Embryonic facial prominence (tissue), 1 donor: Measurements from ENCODE around the gene RAD1.
A peak's percentile ranks its signal among the peaks of the same experiment; 100 is the strongest.
"Not testable (repeated sequence)": the region's sequence is repeated elsewhere in the genome, so short reads cannot be mapped to it uniquely, and the experiment has no call there.

ENCODE experiments used
- DNase-seq: peaks from one replicate; pipeline ENCODE4 v3.0.0-alpha.2; 2016; ENCODE audit errors: extremely low spot score

Gene RAD1

GRCh38 chr5:34915139-34915855, at the start of gene RAD1, which contains the start of gene BRIX1:
TSS of gene RAD1 (minus strand) at chr5:34915504. CDS start at chr5:34914892, 612 bp downstream.
TSS of gene BRIX1 (plus strand) at chr5:34915711. CDS start at chr5:34915739, 28 bp downstream.
- DNase-seq: peak; percentile 97

GRCh38 chr5:34959323-34959722, 44.0 kb upstream of the RAD1 start:
- no peak for DNase-seq

- peak; percentile 8 for DNase-seq
These were observed 42.8 kb upstream of the RAD1 start for GRCh38 chr5:34957857-34958690.

- DNase-seq: no peak
These were observed 42.0 kb upstream of the RAD1 start for GRCh38 chr5:34957321-34957720.

GRCh38 chr5:34944460-34945047, 29.2 kb upstream of the RAD1 start:
- DNase-seq: no peak

- no peak for DNase-seq
These were observed 28.7 kb upstream of the RAD1 start for GRCh38 chr5:34944044-34944443.

GRCh38 chr5:34941936-34942335, 26.6 kb upstream of the RAD1 start:
- DNase-seq: no peak

- DNase-seq: no peak
These were observed 17.6 kb upstream of the RAD1 start for GRCh38 chr5:34932947-34933346.

- no peak for DNase-seq
These were observed 15.6 kb upstream of the RAD1 start for GRCh38 chr5:34930870-34931269.

- DNase-seq: peak; percentile 26
These were observed 15.1 kb upstream of the RAD1 start for GRCh38 chr5:34930462-34930844.

GRCh38 chr5:34929720-34930461, 14.6 kb upstream of the RAD1 start:
- peak; percentile 27 for DNase-seq

- DNase-seq: peak; percentile 97
These were observed 13.9 kb upstream of the RAD1 start, which contains the start of gene DNAJC21 for GRCh38 chr5:34929134-34929719. TSS of gene DNAJC21 (plus strand) at chr5:34929559. CDS start at chr5:34929820, 261 bp downstream.

GRCh38 chr5:34928267-34928666, 13.0 kb upstream of the RAD1 start:
- DNase-seq: no peak

- no peak for DNase-seq
These were observed 12.5 kb upstream of the RAD1 start for GRCh38 chr5:34927785-34928184.

GRCh38 chr5:34926318-34926888, 11.1 kb upstream of the RAD1 start:
- DNase-seq: no peak

- DNase-seq: no peak
These were observed 9.1 kb upstream of the RAD1 start for GRCh38 chr5:34924462-34924765.

GRCh38 chr5:34923694-34924461, 8.6 kb upstream of the RAD1 start:
- DNase-seq: no peak

- not testable (repeated sequence) for DNase-seq
These were observed 8.0 kb upstream of the RAD1 start for GRCh38 chr5:34923256-34923655.

- no peak for DNase-seq
These were observed 3.8 kb upstream of the RAD1 start for GRCh38 chr5:34919077-34919476.

- no peak for DNase-seq
These were observed 2.7 kb upstream of the RAD1 start for GRCh38 chr5:34918025-34918424.
